Progenitor cell of endocrine pancreas (in vitro differentiated cells): ENCODE measurements around the gene TNRC6B. TPM values are rescaled to one million over a fixed set of nuclear protein-coding genes. Genes with fewer than 3 reads are reported as not detected.

ENCODE experiments used
- DNase-seq: peaks from one replicate; pipeline ENCODE4 v3.0.0; 2021; ENCODE audit warnings: low spot score; ENCODE audit not compliant: unreplicated experiment
- H3K27ac Mint-ChIP-seq: 2 replicates; pipeline ENCODE4 v1.8.0; 2021; ENCODE audit warnings: mild to moderate bottlenecking, moderate library complexity, mixed read lengths
- H3K27me3 Mint-ChIP-seq: 2 replicates; pipeline ENCODE4 v1.8.0; 2021; ENCODE audit warnings: mixed read lengths
- H3K36me3 Mint-ChIP-seq: 2 replicates; pipeline ENCODE4 v1.8.0; 2022; ENCODE audit warnings: mixed read lengths; ENCODE audit not compliant: insufficient read depth
- H3K4me1 Mint-ChIP-seq: 2 replicates; pipeline ENCODE4 v1.8.0; 2021; ENCODE audit warnings: low read depth, mixed read lengths
- H3K4me3 Mint-ChIP-seq: 2 replicates; pipeline ENCODE4 v1.8.0; 2021; ENCODE audit warnings: low read depth, mild to moderate bottlenecking, moderate library complexity, mixed read lengths
- H3K9me3 Mint-ChIP-seq: 2 replicates; pipeline ENCODE4 v1.8.0; 2021; ENCODE audit warnings: low read depth, mixed read lengths
- CTCF ChIP-seq: fragments of 200-600 bp; sonication (generic); IDR thresholded peaks from one replicate; pipeline ENCODE4 v1.5.0; 2021; ENCODE audit warnings: antibody characterized with exemption, mild to moderate bottlenecking; ENCODE audit not compliant: unreplicated experiment
- total RNA-seq: library from RNA; stranded (reverse); gene quantifications from 2 replicates; pipeline ENCODE4 v1.2.1, GENCODE V29; 2021

The TNRC6B gene
- total RNA-seq, 1 donor from 2014 or later, result 73.2 TPM

- H3K9me3 Mint-ChIP-seq, result no peaks in the 10 kb centered on the region
- no peak for DNase-seq
- H3K4me3 Mint-ChIP-seq, result no peak overlapping the region
- H3K36me3 Mint-ChIP-seq, result peaks cover 7% of the 10 kb centered on the region
- H3K4me1 Mint-ChIP-seq, result peaks cover 17% of the 10 kb centered on the region
- peak overlapping the region; percentile 28 for H3K27ac Mint-ChIP-seq
- no peaks in the 10 kb centered on the region for H3K27me3 Mint-ChIP-seq
- no peak for TF ChIP-seq CTCF
Measured at GRCh38 chr22:40213478-40213877, 35.8 kb downstream of the TNRC6B start.

- no peaks in the 10 kb centered on the region for H3K27me3 Mint-ChIP-seq
- no peak for TF ChIP-seq CTCF
- no peak for DNase-seq
- peak overlapping the region; percentile 79 for H3K27ac Mint-ChIP-seq
- H3K4me1 Mint-ChIP-seq, result peaks cover 30% of the 10 kb centered on the region
- H3K36me3 Mint-ChIP-seq, result peaks cover 18% of the 10 kb centered on the region
- peaks cover 3% of the 10 kb centered on the region for H3K9me3 Mint-ChIP-seq
- no peak overlapping the region for H3K4me3 Mint-ChIP-seq
Measured at GRCh38 chr22:40215266-40215665, 37.5 kb downstream of the TNRC6B start.

GRCh38 chr22:40216041-40216756, 38.5 kb downstream of the TNRC6B start:
- Mint-ChIP-seq H3K36me3 (peaks cover 18% of the 10 kb centered on the region), H3K4me1 (peaks cover 33% of the 10 kb centered on the region), H3K9me3 (peaks cover 3% of the 10 kb centered on the region), H3K27ac (peak overlapping the region; percentile 33), H3K4me3 (no peak overlapping the region), H3K27me3 (no peaks in the 10 kb centered on the region)
- no peak for DNase-seq
- TF ChIP-seq CTCF, result no peak

GRCh38 chr22:40218152-40218551, 40.4 kb downstream of the TNRC6B start:
- no peak for DNase-seq
- peaks cover 3% of the 10 kb centered on the region for H3K9me3 Mint-ChIP-seq
- H3K27ac Mint-ChIP-seq, result peak overlapping the region; percentile 89
- no peak for TF ChIP-seq CTCF
- peaks cover 18% of the 10 kb centered on the region for H3K36me3 Mint-ChIP-seq
- H3K4me3 Mint-ChIP-seq, result no peak overlapping the region
- no peaks in the 10 kb centered on the region for H3K27me3 Mint-ChIP-seq
- H3K4me1 Mint-ChIP-seq, result peaks cover 28% of the 10 kb centered on the region

GRCh38 chr22:40218723-40219294, 41.1 kb downstream of the TNRC6B start:
- H3K4me1 Mint-ChIP-seq, result peaks cover 28% of the 10 kb centered on the region
- H3K27me3 Mint-ChIP-seq, result no peaks in the 10 kb centered on the region
- H3K4me3 Mint-ChIP-seq, result peak overlapping the region; percentile 11
- H3K36me3 Mint-ChIP-seq, result peaks cover 15% of the 10 kb centered on the region
- H3K27ac Mint-ChIP-seq, result peak overlapping the region; percentile 89
- peaks cover 3% of the 10 kb centered on the region for H3K9me3 Mint-ChIP-seq
- no peak for DNase-seq
- TF ChIP-seq CTCF, result no peak
